HG02970 (cell line): ENCODE data around the gene EPN1.

ENCODE experiments used
- ATAC-seq: cut with Tn5 transposase; IDR thresholded peaks from one replicate; pipeline ENCODE4 v1.9.1; 2021; ENCODE audit warnings: mild to moderate bottlenecking, moderate library complexity, moderate number of reproducible peaks; ENCODE audit not compliant: unreplicated experiment, low FRiP score

Gene EPN1

GRCh38 chr19:55659822-55660221 is 15.2 kb upstream of the EPN1 start:
- no peak for ATAC-seq

- no peak for ATAC-seq
Measured at GRCh38 chr19:55660404-55660803, 14.6 kb upstream of the EPN1 start.

DNA sequence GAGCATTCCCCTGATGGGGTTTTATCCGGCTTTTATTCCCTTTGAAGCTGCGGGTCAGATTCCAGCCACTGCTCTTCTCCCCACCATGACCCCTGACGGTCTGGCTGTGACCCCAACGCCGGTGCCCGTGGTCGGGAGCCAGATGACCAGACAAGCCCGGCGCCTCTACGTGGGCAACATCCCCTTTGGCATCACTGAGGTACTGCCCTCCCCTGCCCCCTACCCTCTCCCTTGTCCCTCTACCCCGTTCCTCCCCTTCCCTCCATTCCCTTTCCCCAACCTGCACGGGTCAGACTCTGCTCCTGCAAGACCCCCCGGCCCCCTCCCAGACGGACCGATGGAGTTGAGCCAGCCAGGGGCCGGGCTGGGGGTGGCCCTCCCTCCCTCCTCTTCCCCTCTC is 14.0 kb upstream of the EPN1 start:
- no peak for ATAC-seq

DNA sequence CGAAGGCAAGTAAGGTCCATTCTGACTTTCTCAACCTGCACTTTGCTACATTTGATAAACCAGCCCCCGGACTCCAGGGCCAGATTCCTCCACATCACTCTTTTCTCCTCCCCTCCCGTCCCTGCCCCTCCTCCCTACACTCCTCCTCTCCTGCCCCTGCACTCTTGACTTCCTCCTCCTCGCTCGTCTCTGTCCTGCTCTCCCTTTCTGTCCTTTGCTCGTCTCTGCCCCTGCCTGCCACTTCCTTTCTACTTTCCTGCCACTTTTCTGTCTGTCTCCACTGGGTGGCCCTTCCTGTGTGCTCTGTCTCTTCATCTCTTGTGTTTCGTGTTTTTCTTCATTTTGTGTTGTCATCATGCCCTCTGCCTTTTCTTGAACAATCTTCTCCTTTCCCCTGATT is 13.2 kb upstream of the EPN1 start:
- no peak for ATAC-seq

DNA sequence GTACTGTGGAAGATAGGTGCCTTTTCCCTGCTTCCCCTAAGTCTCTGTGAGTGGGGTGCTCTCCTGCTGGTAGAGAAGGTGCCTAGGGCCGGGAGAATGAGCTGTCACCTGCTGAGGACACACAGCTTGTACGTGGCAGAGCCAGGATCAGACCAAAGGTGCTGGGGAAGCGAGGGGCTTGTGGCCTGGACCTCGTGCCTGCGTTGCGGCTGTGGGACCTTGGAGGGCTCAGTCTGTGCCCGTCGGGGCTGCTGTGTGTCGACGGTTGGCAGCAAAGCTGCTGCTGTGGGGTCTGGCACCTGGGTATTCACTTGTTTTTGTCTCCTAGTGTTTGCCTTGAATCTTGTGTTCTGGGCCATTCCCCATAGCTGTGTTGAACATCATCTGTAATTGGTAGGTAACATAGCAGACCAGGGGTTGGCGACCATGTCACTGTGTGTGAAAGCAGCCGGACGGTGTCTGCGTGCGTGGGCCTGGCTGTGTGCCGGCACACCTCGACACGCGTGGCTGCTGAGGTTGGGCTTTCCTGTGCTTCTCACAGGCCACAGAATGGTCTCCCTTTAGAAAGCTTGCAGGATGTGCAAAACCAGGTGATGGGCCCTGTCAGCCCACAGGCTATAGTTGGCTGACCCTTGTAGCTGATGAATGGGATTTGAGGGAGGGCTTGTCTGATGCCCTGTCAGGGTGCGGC is 11.0 kb upstream of the EPN1 start:
- no peak for ATAC-seq

DNA sequence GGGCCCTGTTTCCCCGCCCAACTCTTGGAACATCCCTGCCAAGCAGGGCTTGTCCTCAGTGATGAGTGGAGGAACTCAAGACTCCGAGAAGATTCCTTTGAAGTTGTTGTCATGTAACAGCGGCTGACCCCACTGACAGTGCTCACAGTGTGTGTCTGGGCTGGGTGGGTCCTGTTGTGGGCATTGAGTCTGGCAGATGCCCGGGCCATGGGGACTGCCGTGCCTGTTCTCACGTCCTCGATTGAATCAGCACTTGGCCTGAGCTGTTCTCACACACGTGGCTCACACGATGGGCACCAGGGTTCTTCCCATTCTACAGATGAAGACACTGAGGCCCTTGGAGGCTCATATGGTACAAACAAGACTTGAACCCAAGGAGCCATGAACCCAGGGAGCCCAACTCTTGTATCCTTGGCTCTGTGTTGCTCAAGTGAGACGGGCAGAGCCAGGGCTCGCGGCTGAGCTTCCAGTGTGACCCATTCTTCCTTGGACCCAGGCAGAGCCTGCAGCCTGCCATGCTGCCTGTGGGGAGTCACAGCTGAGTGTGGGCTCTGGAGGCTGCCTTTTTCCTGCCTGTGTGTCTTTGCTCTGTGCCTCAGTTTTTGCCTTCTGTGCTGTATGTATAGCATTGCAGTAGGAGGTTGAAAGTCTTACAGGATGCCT is 8.6 kb upstream of the EPN1 start:
- ATAC-seq = no peak

- ATAC-seq = no peak
Measured at GRCh38 chr19:55667006-55667381, 8.0 kb upstream of the EPN1 start.

GRCh38 chr19:55667511-55667910 is 7.5 kb upstream of the EPN1 start:
- no peak for ATAC-seq

GRCh38 chr19:55667958-55668357 is 7.1 kb upstream of the EPN1 start:
- ATAC-seq = no peak

DNA sequence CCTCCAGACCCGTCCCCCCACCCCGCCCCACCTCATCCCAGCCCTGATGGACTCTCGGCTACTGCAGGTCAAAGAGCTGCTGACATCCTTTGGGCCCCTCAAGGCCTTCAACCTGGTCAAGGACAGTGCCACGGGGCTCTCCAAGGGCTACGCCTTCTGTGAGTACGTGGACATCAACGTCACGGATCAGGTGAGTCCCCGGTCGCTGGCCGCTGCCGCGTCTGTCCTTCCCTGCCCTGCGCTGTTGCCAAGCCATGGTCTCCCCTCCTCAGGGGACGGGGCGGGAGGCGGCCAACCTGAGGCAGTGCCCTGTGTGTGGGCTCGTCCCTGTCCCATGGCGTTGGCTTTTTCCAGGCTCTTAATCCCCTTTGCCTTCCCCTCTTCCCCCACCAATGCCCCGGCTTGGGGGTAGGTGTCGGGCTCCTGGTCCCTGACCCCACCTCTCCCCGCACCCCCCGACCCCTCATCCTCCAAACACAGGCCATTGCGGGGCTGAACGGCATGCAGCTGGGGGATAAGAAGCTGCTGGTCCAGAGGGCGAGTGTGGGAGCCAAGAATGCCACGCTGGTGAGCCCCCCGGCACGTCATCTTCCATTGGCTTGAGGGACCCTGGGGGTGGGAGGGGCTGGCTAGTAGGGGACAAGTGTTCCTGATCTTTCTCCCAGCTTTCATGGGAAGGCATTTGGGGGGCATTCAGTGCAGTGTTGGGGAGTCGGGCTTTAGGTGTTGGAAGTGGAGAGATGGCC is 6.2 kb upstream of the EPN1 start:
- ATAC-seq = no peak

- ATAC-seq = no peak
Measured at GRCh38 chr19:55669418-55670279, 5.4 kb upstream of the EPN1 start.

DNA sequence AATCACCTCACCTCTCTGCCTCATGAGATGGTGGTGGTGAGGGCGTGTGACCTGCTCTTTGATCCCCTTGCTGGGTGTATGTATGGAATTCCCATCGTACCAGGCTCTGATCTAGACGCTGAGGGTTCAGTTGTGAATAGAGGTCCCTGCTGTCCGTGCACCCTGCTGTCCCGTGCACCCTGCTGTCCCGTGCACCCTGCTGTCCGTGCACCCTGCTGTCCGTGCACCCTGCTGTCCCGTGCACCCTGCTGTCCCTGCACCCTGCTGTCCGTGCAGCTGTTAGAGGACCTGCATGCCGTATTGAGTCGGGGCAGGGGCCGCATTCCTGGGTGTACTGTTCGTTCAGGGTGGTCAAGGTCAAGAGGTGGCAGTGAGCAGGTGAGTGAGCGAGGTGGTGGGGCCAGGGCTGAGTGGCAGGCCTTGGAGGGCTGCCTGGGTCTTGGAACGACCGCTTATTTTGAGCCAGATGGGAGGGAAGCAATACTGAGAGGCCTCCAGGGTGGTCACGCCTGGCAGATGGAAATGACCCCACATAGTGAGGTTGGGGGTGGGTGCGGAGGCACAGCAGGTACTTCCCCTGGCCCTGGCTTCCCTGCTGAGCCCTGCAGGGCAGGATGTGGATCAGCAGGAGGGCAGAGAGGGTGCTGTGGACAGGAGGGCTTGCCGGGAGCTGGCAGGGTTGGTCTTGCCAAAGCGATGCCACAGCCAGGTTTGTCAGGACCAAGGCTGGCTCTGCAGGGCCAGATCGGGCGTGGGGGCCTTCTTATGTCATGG is 4.6 kb upstream of the EPN1 start:
- no peak for ATAC-seq

- ATAC-seq = no peak
Measured at GRCh38 chr19:55671054-55671378, 4.0 kb upstream of the EPN1 start.

DNA sequence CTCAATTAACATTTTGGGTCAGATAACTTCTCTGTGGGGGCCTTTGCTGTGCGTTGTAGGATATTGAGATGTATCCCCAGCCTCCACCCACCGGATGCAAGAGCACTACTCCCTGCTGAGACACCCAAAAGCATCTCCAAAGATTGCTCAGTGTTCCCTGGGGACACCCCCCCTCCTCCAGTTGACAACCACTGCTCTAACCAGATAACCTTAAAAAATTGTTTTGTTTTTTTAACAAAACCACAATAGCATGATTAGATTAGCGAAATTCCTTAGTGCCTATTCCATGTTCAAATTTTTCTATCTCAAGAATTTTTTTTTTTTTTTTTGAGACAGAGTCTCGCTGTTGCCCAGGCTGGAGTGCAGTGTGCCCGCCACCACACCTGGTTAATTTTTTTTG is 2.6 kb upstream of the EPN1 start:
- ATAC-seq = no peak

GRCh38 chr19:55673465-55673864 is 1.6 kb upstream of the EPN1 start:
- ATAC-seq = no peak

DNA sequence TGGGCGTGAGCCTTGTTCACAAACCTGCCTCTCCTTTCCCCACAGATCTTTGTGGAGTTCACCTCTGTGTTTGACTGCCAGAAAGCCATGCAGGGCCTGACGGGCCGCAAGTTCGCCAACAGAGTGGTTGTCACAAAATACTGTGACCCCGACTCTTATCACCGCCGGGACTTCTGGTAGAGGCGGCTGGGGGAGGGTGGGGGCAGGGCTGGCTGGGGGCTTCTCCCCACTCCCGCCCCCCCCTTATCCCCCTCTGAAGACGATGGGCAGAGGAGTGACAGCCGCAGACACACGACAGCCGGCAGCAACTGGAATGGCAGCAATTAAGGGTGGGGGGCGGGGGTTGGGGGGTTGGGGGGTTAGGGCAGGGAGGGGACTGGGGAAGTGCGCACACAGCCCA is 1.1 kb upstream of the EPN1 start:
- no peak for ATAC-seq

DNA sequence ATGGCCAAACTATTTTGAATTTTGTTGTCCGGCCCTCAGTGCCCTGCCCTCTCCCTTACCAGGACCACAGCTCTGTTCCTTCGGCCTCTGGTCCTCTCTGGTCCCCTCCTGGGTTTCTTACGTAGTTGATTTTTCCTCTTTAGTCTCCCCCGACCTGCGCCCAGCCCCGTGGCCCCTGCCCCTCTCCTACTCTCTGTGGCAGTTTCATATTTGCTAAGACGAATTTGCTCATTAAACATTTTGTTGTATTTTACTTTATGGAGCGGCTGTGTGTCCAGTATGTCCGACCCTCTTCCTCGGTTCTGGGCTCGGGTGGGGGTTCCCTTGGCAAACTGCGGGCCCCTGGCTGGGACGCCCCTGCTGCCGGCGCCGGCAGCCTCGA is 576 bp upstream of the EPN1 start:
- ATAC-seq = no peak

DNA sequence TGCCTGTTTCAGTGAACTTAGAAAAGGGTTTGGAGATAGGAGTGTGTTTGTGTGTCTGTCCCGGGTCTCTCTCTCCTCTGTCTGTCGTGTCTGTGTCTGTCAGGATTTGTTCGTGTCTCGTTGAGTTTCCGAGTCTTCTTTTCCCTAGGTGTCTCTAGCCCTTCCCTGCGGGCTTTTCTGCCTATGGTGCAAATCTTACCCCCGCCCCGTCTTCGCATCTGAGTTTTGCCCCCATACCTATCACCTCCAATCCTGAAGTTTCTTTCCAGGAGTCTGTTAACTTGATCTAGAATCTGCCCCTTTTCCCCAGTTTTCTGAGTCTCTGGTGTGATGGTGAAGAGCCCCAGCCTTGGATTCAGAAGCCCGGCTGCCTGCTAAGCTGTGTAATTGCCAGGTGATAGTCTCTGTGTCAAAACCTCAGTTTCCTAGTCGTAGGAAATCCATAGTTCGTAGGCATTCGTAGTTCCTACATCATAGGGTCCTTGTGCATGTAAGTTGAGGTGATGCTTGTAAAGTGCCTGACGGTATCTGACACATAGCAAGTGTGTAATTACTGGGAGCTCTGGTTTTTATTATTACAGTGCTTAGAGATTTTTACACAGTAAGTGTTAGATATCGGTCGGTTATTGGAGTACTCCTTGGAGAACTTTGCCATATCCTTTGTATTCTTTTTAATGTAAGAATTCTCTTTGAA is 782 bp downstream of the EPN1 start:
- no peak for ATAC-seq

DNA sequence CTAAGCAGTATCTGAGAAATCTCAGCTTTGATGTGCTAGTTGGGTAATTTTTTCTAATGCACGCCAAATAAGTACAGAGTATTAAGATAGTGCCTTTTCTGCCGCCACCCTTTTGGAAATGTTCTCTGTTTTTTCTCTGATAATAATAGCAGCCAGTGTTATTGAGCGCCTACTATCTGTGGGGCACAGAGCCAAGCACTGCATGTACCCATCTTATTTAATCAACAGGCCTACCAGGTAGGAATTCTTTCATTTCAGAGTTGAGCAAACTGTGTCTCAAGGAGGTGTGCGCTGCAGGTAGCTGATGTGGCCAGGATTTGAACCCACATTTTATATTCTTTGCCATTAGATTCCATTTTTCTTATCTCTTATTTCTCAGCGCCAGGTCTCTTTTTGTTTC is 1.4 kb downstream of the EPN1 start:
- ATAC-seq = no peak
